GM18858 (cell line): ENCODE measurements around the gene METTL14.

ENCODE experiments used
- ATAC-seq: cut with Tn5 transposase; IDR thresholded peaks from one replicate; pipeline ENCODE4 v1.9.1; 2021; ENCODE audit not compliant: unreplicated experiment

The METTL14 gene

DNA sequence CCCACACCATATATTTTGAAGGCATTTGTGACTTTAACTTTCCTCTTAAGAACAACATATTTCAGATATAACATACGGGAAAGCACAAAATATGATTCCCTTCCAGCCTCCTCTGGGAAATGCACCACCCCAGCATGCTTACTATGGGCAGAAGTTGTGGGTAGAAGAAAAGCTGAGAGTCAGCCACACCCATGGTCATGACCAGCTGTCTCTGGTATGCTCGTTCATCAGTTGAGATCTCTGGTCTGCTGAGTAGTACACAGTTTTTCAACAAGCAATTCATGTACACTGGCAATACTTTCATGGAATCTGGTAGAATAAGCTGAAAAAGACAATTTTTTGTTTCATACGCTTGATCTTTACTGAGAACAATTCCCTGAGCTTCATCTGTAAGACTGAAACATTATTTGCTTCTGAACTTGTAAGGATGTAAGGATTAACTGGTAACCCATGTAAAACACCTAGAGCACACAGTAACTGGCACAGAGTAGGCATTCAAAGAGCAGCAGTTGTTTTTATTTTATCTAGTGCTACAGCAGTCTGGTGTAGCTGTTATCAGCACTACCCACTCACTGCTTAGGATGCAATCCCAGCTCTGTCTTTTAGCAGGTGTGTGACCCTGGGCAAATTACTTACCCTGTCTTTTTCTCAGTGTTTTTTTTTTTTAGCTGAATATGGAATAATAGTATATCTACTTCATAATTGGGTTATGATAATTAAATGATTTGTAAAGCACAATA lies 47.6 kb downstream of the METTL14 start:
- no peak for ATAC-seq

DNA sequence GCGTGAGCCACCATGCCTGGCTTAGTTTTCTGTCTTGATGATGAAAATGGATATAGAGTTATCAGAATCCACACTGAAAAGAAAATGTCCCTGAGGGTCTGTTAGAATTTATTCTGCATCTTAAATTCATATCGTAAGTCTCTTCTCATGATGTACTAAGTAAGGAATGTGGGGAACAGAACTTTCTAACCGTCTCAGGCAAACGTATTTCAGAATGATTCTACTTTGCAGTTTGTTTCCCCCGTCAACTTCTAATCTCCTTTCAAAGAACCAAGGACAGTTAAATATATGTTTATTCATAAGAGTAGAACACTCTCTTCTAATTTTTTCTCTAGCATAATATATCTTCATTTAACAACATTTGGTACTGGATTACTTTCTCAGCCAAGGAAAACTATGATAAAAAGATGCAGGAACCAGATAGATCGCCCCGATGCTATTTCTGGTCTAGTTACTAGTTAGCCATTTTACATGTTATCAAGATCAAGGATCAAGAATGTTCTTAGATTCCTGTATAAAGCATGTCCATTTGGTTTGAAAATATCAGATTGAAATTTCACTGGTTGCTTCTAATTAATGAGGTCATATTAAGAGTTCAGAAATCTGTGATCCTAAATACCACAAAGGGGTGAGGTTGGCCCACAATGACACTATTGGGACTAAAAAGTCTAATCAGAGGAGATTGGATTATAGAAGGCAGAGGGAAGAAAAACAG lies 49.5 kb downstream of the METTL14 start:
- ATAC-seq: no peak

DNA sequence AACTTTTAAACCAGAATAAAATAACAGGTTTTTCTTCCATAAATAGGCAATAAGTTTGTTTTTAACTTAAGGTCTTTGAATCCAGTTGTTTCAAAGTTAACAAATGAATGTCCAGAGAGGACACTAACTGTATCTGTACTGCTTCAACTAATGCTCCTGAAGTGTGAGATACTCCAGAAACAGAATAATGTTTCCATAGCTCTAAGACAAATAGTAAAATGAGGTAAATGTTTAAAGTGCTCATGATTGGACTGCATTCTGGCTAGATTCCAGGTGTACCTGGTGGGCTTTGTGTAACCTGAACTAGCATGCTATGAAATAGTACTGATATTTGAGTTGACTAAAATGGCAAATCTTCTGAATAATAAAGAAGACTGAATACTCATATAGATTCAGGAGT lies 51.7 kb downstream of the METTL14 start:
- no peak for ATAC-seq

DNA sequence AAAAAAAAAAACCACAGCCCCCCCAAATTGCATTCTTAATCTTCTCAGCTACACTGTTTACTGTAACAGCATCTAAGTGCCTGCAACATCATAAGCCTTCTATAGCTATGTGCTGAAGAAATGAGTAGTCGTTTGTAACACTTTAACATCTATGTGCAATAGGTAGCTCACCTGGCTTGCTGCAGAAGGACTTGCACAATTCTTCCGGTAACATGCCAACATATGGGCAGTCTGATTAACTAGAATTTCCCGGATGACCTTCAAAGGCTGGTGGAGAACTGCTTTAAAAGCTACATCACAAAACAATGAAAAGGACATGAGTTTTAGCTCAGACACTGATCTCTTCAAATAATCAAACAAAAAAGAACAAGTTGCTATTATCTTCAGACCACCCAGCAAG lies 52.9 kb downstream of the METTL14 start:
- no peak for ATAC-seq

DNA sequence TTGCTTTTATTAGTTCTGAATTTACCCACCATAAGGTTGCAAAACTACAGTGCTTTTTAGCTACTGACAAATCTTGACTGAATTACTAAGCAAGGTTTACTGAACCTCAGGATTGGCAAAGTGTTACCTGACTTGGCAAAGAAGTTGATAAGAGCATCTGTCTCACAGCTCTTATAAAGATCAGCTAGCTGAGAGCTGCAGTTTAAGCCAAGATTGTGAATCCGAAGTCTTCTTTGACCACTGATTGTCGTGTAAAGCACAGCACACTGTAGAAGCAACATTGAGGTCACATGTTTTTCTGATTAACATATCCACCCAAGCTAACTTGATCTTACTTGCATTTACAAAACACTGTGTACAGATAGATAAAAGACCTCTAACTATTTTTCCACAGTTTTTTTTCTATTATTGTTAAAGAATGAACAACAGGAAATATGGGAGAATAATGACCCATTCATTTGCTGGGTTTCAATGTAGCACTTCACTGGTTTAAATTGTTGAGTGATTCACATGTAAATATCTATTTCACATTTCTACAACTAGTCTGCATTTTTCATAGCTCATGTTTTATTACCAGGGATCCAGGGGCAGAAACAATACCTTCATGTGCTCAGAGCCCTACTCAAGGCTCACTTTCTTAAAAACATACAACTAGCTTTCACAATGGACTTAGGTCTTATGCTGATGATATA lies 54.0 kb downstream of the METTL14 start:
- no peak for ATAC-seq

DNA sequence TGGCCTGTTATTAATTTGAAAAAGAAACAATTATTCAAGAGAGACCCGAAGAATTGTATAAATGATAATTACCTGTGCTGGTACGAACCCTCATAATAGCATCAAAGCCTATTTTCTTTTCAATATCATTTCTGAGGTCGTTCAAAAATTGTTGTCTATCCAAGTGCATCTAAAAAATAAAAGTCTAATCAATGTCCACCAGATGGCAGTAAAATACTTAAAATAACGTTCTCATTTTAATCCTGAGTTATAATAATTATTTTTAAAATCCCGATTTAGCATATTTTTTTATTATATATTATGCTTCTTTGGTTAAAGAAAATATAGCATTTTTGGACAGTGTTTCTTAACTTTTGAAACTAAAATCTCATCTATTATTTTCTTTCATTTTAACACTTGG lies 55.7 kb downstream of the METTL14 start:
- ATAC-seq: no peak

DNA sequence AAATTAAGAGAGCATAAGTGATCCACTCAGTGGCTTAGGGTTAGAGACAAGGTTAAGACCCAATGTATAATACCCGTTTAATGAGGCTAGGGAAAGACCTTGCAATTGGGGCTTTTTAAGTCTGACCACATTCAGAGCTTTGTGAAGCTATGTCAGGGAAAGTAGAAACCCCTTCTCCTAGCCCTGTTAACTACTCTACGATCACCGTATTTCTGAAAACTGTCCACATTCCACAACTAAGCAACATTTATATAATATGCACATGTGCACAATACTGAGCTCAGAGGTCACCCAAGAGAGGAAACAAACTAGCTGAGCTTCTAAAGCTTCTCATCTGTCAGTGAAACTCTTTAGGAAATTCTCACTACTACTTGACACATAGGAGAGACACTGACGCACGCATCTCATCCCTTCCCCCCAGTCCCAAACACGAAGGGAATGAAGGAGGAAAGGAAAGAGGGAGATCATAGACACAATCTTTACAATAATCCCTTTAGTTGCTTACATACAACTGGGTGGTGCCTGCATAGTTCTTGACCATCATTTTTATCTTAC lies 56.2 kb downstream of the METTL14 start:
- ATAC-seq: no peak

DNA sequence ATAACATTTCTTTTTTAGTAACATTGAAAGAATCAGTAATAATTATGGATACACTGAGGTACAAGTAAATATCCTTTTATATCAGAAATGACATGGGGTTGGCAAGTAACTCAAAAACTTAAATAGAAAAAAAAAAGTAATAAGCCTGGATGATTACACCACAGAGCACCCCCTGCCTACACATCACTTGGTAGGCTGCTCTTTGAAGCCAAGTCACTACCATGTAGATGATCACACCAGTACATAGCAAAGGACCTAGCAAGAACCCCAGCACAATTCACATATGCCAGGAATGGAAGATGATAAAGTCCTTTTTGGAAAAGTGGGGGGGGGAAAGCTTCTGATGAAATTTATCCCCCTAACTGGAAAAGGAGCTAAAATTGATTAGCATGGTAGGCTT lies 56.9 kb downstream of the METTL14 start:
- ATAC-seq: no peak

DNA sequence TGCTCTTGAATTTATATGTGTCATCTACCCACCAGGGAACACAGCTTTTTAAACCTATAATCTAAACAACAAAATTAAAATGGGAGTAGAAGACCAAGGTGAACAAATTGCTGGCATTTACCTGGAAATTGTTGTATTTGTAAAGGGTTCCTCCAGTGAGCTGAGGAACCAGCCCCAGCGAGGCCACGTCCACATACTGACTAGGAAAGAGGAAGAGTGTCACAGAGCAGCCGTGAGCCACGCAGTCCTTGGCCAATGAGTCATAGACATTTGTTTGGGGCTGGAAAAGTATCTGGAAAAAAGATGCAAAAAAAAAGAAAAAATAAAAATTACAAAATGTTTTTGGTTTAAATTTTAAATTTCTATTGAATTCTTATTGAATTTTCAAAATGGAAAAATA lies 58.7 kb downstream of the METTL14 start:
- ATAC-seq: no peak

DNA sequence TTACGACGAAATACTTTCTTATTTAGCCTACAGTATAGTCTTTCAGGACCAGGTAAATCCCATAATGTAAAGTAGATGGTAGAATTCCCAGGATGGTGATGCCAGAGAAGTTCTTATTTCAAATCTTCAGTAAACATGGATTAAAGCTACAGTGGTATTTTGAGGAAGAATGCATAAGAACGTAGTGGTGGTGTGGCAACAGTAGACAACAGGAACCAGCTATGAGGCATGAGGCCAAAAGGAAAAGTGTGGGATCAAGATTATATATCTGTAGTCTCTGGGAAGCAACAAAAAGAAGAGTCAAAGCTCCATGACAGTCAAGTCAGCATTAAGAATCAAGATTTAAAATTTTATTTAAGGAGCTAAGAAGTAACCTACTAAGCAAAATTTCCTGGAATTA lies 60.2 kb downstream of the METTL14 start:
- no peak for ATAC-seq

DNA sequence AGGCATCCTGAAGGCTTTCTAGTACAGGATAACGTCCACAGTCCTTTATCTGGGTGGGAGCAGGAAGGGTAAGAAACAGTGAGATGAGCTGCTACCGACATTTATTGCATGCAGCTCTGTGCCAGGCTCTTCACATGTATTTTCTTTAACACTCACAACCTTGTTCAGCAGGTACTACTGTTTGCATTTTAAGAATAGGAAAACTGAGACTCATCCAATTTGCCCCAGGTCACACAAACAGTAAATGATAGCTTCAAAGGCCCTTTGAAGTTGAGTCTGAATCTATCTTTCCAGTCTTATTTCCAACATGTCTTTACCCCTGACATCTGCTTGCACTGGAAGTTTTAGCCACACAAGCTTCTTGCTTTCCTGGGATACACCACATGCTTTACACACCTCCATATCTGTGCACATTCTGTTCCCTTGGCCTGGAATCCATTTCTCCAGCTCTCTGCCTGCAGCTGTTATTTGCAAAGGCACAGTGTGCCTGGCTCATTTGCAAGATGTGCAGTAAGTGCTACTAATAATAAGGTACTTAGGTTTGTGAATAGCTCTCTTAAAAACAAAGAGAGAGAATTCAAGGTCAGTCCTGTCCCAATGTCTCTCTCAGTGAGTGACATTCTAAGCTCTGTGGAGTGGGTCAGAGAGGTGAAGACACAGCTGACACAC lies 61.2 kb downstream of the METTL14 start:
- ATAC-seq: no peak

DNA sequence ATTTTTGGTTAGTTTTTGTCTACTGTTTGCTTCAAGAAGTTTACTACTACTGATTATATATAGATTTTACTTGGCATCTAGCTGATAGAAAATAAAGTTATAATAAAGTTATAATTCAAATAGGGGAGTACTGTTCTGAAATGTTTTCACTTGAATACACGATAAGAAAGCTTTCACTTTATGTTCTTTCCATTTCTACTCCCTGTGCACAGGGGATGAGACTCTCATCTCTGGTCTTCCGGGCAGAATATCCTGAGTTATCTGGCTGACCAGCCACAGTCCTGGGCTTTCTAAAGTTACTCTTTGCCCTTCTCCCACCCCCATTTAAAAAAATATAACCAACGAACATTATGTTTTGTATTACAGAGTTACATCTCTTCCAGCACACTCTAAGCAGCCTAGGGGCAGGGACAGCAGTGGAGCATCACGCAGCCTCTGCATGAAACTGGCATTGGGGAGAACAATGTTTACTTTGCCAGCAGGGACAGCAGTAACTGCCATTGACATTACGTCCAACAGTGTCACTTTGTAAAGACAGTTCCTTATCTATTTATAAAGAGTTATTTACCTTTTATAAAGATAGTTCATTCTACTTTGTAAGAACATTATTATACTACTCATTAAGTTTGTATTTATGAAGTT lies 64.3 kb downstream of the METTL14 start:
- no peak for ATAC-seq

DNA sequence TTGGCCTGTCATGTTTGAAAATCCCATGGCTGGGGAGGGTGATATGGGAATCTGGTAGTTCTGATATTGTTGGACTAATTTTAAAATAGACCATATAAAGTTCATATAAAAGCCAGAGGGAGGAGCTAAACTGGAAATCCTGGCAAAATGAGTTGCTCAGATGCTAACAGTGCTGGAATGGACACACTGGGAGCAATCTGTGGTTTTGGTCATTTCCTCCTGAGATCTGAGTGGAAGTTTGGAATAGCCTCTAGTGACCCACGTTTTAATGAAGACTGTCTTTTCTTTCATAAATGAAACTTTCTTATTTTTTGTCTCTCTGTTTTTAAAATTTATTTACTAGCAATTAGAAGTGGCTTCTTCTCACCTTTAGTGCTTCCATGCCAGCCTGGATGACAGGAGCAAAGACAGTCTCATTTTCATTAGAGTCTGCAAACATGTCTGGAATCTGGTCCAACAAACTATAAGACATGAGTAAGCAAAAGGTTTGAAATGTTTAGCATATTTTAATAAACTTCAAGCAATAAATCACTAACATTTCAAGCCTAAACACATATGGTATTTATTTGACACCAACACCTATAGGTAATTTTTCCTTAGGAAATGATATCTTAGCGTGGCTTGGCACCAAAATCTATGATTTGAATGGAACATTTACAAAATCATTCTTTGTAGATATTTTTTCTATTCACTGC lies 66.6 kb downstream of the METTL14 start:
- no peak for ATAC-seq

DNA sequence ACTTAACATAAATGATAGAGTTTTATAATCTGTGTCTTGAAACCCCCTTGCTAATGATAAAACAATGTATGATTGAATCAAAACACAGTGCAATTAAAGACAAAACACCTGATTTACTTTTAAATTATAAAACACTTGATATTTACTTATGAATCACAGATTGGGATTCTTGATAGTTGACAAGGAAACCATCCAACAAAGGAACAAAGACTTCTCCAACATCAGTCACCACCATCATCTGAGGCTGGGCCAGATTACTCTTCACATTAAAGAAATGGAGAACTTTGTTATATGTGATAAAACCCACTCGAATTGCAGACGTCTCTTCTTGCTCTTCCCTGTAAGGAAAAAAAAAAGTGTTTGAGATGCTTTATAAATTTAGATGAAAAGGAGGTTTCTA lies 67.4 kb downstream of the METTL14 start:
- no peak for ATAC-seq

DNA sequence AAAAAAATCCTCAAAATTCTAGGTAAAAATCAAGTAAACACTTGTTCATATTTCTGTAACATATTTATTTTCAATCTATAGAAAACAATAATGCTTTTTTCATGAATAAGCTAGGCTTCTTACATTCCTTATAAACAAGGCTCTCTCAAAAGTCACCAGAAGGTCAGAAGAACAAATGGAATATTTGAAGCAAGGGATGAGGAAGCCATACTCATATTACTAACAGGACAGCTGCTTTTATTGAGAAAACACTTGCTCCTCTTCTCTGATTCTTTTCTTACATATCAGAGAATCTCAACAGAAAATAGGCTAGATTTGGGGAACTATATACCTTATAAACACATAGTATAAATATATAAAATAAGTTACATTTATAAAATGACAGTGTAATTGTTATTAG lies 67.9 kb downstream of the METTL14 start:
- no peak for ATAC-seq

DNA sequence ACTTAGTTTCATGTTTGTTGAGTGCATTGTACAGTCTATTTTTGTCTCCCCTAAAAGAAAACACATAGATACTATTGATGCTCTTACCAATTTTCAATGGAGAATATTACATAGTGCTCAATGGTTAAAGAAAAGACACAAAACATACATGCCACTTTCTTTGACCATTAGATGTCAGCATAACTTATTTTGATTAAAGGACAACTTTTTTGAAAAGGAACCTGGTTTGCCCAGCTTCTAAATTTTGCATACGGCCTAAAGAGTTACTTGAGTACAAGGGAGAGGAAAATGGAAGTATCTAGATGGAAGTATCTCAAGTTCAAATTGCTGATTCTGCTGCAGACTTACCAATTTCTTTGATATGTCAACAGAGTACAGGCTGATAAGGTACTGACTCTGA lies 68.5 kb downstream of the METTL14 start:
- no peak for ATAC-seq

DNA sequence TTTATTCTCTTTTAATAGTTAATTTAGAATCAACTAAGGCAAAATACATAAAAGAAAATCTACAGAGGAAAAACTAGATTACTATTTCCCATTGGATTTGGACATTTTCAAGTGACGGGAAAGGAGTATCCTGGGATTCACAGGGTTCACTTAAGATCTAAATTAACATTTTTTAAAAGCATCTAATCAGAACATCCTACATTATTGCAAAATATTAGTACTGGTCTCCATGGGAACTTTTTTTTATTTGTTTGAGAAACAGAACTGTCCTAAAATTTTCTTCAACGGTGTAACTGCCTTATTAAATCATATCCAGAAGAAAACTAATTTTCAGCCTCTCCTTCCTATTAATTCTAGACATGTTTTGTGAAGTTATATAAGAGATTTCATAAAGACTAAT lies 69.7 kb downstream of the METTL14 start:
- no peak for ATAC-seq

DNA sequence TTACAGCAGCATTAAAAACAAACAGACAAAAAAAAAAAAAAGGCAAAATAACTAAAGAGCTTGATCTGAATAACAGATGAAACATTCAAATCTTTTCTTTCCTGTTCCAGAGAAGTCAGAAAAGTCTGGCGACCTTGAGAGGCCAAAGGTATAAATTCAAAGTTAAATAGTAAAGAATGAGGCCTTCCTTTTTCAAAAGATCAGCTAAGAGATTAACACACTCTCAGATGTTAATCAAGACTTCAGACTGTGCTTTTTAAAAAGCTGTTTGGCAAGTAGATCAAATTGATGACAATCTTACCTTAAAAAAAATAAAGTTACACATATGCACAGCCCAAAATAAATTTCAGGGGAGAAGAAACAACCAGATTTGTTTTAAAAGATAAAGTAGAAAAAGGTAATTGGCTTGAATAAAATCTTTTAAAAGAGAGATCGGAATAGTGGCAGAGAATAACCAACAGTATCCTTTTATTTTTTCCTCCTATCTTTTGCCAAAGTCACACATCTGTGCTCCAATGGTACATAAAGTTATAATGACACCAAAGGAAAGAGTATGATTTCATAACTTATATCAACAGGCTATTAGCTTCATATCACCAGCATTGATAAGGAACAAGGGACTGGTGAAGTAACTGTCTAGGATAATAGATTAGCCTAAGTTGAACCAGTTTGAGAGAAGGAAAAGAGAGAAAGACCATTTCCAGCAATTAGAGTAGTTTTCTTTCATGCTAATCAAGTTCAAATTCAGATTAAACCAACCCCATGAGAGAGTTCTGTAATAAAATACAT lies 70.4 kb downstream of the METTL14 start:
- ATAC-seq: no peak

DNA sequence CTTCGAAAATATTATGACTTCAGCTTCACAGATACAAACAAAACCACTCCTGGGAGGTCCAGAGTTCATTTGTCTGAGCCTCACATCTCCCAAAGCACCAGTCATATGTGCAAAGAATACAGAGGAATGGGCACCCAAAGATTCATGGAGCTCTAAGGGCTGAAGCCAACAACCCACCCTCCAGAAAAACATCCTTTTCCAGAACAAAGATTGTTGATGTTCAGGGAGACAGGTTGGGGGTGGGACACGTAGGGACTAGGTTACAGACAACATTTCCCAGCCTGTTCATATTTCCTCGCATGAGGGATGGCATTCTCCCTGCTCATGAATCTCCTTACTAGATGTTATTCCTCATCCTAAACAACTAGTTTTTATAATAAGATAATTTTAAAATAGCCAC lies 71.2 kb downstream of the METTL14 start:
- no peak for ATAC-seq
